G401 (cell line): ENCODE data around the gene NPL. TPM values are rescaled to one million over a fixed set of nuclear protein-coding genes. Genes with fewer than 3 reads are reported as not detected.

Experiments
- DNase-seq: peaks from one replicate; pipeline ENCODE4 v3.0.0-alpha.2; 2015; ENCODE audit warnings: low spot score
- in situ Hi-C: cut with HindIII; loops from 2 replicates; pipeline ENCODE4 v1.10.0; 2016; ENCODE audit warnings: low sequenced_read_pairs, mixed read lengths
- total RNA-seq: library from RNA; depleted of rRNA; stranded (reverse); fragments of >200 nt; shearing (Covaris generic); gene quantifications from 2 replicates; pipeline ENCODE4 v1.2.3, GENCODE V29; 2014

Gene NPL
- total RNA-seq, 1 experiment from 2014 or later = not detected

DNA sequence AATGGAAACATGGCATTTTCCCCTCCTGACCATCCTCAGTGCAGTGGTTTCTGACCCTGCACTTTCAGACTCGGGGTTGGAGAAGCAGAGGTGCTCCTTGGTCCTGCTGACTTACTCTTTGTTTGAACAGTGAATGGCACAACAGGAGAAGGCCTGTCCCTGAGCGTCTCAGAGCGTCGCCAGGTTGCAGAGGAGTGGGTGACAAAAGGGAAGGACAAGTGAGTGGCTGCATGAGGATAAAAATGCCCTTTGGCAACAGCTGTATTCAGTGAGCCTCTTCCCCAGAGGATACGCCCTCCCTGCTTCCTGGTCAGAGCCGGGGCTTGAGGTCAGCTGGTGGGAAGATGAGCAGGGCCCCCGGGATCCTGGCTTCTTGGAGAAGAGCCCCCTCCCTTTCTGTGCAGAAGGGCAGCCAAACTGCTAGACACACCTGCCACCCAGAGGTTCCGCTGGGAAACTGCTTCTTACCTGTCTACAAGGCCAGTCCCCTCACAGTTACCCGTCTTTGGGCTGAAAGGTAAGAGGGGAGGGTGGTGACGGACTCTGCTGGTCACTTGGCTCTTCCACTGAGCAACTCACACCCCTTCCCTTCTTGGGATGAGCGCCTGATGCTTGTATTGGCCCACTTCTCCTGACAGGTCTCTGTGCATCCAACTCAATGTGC is 16.6 kb downstream of the NPL start:
- DNase-seq = no peak
- in situ Hi-C loops = no loop called here

DNA sequence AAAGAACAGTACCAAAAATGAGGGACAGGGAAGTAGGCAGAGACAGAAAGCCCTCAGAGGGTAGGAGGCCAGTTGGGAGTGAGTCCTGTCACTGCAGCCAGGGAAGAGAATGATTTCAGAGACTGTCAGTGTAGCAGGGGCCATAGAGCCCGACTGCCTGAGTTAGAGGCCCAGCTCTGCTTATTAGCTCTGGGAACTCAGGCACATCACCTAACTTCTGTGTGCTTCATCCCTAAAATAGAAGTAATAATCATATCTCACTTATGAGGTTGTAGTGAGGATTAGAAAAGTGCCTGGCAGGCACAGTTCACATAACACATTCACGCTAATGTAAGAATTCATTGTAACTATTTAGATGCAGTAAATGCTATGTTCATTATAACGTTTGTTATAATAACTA is 18.3 kb downstream of the NPL start:
- in situ Hi-C loops = no loop called here
- DNase-seq = no peak

DNA sequence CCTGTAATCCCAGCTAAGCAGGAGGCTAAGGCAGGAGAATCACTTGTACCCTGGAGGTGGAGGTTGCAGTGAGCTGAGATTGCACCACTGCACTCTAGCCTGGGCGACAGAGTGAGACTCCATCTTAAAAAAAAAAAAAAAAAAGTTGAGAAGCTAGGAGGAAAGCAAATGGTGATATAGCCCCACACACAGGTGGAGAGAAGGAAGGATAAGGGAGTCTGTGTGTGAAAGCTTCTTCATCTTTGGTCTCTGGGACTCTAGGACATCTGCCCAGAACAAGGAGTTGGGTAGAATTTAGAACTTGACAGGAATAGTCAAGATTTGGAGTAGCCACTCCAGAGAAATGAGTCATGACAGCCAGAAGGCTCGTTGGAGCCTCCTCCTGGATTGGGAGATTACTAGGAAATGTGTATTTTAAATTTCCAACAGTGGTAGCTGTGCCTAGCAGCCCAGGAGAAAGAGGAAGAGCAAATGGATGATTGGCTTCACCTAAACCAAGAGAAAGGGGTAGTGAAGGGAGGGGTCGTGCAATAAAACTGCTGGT is 19.9 kb downstream of the NPL start:
- no peak for DNase-seq
- in situ Hi-C loops = no loop called here

DNA sequence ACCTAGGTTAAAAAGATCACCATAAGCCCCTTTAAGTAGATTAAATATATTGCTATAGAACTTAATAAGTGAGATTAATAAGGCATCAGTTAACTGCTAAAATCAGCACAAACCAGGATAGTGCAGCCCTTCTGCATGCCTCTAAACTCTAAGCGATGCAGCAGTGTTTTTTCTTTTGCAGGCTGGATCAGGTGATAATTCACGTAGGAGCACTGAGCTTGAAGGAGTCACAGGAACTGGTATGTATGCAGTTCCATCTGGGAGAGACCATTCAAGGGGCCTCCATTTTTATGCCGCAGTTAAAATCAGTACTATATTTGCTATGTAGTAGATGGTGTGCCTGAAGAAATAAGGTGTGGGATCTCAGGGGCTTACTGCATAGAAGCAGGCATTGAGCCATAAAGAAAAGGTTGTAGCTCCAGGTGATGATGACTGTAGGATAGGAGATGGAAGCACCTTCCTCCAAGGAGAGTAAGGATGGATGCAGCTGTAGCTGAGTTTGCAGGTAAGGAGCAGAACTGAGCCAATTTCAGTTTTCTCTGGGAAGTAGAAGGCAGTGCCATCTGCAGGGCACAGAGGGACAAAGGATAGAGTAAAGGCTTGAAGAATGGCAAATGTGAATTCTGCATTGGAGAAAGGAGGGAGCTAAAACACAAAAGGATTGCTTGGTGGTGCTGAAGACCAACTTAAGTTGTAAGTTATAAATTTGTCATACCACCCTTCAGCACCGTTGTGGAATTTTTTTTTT is 22.6 kb downstream of the NPL start:
- peak; percentile 26 for DNase-seq
- in situ Hi-C loops = no loop called here

DNA sequence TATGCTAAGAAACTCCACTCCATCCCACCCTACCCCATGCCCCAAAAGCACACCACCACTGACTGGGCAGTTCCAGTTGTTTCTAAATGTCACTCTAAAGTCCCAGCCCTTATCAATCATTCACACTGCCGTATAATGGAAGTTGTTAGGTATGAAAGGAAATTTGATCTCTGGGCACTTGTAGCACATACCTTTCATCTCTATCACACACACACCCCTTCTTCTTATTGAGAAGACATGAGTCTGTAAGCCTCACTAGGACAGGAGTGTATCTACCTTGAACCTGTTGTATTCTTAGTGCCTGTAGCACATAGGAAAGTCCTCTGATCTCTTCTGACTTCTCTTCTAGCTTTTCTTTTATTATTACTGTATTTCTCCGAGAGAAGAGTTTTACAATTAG is 27.3 kb downstream of the NPL start:
- in situ Hi-C loops = no loop called here
- no peak for DNase-seq

DNA sequence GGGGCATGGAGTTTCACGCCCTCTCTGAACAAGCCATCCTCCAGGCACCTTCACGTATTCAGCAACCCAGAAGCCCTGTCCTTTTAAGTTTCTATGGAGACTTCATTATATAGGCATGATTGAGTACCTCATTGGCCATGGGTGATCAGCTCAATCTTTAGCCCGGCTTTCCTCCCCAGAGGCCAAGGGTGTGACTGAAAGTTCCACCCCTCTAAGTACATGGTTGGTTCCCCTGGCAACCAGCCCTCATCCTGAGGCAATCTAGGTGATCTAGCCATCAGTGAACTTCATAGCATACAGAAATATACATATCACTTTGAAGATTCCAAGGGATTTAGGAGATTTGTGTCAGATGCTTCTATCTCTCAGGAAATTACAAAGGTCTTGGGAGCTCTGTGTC is 28.2 kb downstream of the NPL start:
- no peak for DNase-seq
- in situ Hi-C loops = no loop called here

DNA sequence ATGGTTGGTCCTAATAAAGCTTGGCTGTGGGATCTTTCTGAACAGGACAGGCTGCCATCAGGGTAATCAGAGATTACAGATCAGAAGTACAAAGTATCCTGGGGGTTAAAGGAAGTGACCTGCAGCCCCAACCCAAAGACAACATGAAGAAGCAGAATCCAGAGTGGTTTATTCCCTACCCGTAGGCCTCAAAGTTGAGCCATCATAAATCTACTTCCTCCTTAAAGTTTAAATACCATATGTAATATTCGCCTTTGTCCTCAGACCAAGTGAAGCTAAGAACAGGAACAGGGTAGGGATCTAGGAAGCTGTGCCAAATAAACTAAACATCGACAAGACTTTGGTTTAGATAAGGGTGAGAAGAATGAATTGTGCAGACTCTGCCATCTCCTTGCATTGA is 33.6 kb downstream of the NPL start:
- in situ Hi-C loops = loop anchor here (10.0 kb wide), 1 partner anchor 228 kb away; no protein-coding TSS in a partner anchor
- DNase-seq = no peak

DNA sequence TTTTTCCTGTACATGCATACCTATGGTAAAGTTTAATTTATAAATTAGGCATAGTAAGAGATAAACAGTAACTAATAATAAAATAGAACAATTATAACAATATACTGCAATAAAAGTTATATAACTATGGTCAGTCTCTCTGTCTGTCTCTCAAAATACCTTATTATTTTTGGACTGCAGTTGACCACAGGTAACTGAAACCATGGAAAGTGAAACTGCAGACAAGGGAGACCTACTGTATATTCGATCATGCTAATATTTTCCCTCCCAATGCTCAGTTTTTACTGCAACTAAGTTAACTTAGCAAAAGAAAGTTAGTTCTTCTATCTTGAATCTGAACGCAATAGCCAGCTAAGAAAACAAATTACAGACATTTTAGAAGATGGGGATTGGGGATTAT is 37.3 kb downstream of the NPL start:
- in situ Hi-C loops = loop anchor here (10.0 kb wide), 1 partner anchor 232 kb away; no protein-coding TSS in a partner anchor
- DNase-seq = no peak

DNA sequence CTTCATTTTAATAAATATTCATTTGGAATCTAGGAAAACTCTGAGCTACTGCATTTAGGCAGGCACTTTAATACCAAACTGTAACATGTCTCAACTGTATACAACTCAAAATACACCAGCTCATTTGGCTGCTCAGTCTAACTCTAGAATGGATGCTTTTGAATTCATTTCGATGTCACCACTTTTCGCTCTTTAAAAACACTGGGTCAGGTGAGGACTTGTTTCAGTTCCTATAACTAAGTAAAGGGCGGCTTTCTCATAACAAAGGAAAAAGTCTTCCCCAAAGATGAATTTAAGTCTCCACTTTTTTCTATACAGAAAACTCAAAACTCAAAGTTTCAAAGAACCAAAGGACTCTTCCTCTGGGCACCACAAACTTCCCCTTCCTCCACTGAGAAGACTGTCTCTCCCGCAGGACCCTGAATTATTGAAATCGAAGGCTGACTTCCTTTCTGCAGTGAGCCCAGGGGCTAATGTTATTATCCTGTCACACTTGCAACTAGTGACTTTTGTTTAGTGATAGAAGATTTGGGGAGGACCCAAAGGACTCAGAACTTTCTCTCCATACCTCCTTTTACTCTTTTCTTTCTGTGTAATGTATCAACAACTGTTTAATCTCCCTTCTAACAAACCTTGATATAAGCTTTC is 39.8 kb downstream of the NPL start:
- in situ Hi-C loops = loop anchor here (10.0 kb wide), 1 partner anchor 235 kb away; no protein-coding TSS in a partner anchor
- no peak for DNase-seq

DNA sequence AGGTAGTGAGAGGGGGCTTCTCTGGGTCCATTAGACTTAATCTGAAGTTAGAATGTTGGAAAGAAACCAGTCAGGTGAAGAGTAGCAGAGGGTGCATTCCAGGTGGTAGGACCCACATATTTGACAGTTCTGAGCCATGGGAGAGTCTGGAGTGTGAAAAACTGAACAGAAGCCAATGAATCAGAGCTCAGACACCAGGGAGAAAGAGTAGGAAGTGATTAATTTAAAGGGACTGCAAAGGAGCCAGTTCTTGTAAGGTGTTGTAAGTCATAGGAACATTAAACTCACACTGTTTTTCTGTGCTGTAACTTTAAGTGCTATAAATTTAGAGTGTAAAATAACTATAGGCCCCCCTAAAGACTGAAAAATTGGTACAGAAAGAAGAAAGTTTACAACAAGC is 43.7 kb downstream of the NPL start:
- in situ Hi-C loops = no loop called here
- DNase-seq = no peak

DNA sequence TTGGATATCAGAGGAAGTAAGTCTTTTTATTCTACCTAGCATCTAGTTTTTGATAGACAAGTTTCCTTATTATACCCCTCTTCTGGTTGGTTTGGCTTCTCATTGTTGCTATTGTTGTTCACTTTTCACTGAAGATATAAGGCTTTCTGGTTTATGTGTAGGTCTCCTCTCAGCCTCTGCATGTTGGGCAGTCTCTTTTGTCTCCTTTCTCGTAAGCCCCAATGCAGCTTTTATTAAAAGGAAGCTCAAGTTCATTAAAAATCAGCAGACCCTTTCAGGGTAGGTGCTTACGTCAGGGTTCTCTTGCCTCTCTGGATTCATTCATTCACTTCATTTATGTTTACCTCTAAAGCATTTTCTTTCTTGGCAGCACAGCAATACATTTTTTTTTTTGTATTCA is 44.8 kb downstream of the NPL start:
- in situ Hi-C loops = no loop called here
- no peak for DNase-seq

DNA sequence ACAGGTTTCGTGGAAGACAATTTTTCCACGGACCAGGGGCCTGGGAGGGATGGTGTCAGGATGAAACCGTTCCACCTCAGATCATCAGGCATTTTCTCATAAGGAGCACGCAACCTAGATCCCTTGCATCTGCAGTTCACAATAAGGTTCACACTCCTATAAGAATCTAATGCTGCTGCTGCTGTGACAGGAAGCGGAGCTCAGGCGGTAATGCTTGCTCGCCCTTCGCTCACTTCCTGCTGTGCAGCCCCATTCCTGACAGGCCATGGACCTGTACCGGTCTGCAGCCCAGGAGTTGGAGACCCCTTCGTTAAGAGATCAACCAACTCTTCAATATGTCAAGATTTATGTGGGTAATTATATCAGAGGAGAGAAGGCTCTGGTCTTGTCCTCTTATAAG is 46.2 kb downstream of the NPL start:
- no peak for DNase-seq
- in situ Hi-C loops = no loop called here

DNA sequence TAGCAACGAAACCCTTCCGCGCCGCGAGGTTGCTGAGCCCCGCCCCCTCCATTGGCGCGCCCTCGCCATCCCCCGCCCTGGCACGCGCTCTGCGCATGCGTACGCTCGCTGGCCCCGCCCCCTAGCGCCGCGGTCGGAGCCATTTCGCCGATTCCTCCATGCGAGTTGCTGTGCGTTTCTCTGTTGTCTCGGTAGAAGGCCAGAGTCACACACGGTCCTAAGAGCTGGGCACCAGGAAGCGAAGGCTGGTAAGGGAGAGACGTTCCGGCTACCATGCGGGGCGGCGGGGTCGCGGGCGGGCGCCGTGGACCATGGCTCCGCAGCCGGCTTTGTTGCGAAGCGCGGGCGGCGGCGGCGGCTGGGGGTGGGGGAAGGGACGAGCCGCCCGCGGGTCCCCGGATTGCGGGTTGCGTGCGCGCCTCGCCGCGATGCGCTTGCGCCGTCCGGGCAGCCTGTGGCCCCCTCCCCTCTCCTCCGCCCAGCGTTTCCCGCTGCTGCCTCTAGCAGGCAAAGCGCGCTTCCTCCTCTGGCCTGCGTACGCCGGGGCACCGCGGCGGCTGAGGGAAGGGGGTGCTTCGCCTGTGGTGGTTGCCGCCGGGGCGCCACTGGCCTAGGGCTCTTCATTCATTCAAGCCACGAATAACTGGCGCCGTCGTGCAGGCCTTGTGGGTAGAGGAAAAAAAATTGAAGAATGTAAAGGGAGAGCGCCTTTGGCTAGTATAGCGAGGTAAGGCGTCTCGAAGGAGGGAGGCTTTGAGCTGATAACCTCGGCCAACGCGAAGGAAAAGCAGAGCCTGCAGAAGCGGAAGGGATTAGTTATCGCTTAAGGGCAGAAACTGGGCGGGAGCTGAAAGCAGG is 49.9 kb downstream of the NPL start, which contains the start of gene DHX9:
DHX9 (plus strand) TSS at position 139 of the 858 bp plus-strand sequence. CDS start 3,220 bp downstream, outside the sequence.
- in situ Hi-C loops = no loop called here
- DNase-seq = peak; percentile 92

DNA sequence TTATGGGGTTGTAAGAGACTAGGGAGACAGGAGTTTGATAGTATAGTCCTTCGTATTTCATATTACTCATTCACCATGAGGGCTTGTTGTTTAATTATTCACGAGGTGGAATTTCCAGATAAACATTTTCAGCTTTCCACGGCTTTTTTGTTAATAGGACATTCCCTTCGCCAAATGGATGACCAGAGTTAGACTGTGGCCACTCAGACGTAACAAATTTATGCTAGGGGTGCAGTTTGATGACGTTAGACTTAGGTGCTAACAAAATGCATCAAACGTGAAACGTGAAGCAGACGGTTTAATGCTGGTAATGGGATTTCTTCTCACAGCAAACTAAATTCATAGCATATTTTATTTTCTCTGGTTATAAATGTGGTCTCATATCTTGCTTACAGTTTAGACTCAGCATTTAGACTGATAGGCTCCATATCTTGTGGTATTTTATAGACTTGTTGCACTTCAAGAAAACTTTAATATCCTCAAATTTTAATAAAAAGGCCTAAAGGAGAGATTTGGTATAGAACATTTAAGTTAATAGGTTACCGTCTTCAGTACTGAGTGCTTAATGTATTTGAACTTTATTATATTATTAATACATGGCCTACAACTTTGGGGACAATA is 51.9 kb downstream of the NPL start:
- in situ Hi-C loops = no loop called here
- DNase-seq = peak; percentile 15

DNA sequence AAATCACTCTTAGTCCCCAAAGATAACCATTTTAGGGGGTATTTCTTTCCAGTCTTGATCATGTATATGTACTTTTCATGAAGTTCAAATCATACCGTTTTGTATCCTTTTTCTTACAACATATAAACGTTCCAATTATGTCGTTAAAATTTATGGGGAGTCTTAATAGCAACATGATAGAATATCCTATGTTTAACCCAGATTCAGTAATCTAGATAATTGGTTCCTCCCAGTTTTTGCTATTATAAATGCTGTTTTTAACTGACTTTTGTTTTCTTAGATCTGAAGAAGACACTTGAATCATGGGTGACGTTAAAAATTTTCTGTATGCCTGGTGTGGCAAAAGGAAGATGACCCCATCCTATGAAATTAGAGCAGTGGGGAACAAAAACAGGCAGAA is 52.7 kb downstream of the NPL start:
- in situ Hi-C loops = no loop called here
- no peak for DNase-seq

DNA sequence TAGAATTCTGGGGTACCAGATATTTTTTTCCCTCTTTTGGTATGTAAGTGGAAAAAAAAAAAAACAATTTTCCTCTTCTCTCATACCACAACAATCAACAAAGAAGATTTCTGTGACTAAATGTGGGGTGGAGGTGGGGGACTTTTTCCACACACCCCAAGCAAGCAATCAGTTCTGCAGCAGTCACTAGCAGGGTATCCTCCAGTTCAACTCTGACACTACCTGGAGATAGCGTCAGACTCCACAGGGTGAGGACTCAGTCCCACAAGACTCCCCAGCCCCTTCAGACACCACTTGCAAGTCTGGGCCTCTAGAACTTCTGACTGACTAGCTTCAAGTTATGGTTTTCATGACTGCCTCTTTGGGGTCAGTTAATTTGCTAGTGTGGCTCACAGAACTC is 55.8 kb downstream of the NPL start:
- in situ Hi-C loops = no loop called here
- DNase-seq = no peak

DNA sequence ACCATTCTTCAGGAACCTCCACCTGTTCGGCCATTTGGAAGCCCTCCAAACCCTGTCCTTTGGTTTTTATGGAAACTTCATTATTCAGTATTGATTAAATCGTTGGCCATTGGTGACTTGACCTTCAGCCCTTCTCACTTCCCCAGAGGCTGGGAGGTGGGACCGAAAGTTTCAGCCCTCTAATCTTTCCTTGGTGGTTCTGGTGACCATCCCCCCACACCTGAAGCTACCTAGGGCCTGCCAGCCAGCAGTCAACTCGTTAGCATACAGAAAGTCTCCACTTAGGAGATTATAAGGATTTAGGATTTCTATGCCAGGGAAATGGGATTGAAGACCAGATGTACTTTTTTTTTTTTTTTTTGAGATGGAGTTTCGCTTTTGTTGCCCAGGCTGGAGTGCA is 56.3 kb downstream of the NPL start:
- in situ Hi-C loops = no loop called here
- DNase-seq = no peak

DNA sequence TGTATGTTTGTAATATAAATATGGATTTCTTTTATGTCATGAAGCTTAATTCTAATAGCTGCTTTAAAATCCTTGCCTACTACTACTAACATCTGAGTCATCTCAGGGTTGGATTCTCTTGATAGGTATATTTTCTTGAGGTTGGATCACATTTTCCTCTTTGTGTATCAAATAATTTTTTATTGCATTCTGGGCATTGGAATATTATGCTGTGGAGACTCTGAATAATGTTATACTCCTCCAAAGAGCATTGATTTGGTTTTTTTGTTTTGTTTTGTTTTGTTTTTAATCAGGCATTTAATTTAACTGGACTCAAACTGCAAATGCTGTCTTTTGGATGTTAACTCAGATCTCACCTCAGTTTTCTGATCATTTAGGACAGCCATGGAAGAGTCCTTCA is 57.5 kb downstream of the NPL start:
- in situ Hi-C loops = no loop called here
- no peak for DNase-seq

DNA sequence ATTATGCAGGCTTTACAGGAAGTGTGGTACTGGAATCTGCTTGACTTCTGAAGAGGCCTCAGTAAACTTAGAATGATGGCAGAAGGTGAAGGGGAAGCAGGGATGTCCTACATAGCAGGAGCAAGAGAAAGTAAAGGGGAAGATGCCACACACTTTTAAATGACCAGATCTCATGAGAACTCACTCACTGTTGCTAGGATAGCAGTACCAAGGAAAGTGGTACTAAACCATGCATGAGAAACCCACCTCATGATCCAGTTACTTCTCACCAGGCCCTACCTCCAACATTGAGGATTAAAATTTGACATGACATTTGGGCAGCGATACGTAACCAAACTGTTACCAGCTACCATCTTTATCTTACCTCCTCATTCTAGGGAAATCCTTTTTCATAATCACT is 59.2 kb downstream of the NPL start:
- DNase-seq = no peak
- in situ Hi-C loops = no loop called here
